ENCODE measurements around the gene GATB. TPM values are rescaled to one million over a fixed set of nuclear protein-coding genes. Genes with fewer than 3 reads are reported as not detected.

The GATB gene
- total RNA-seq, 1 donor from 2014 or later, result 17.9 TPM

DNA sequence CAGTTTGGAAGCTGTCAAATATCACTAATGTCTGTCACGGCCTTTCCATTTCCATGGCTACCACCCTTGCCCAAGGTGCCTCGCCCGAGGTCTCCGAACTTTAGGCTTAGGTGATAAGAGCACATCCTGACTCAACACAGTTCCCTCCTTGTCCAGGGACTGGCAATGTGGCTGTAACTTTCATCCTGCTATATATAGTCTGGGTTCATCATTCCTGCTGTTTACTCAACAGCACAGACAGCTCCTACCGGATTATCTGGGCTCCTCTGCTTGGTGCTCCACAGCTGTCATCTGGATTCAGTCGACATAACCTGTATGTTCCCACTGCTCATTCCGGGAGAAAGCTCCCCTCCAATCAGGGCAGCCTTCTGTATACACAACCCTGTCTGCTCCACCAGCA is 51.2 kb downstream of the GATB start:
- H3K36me3 Mint-ChIP-seq, result peaks cover 8% of the 10 kb centered on the region
- no peaks in the 10 kb centered on the region for H3K9me3 Mint-ChIP-seq
- Histone ChIP-seq H3K27ac (no peak overlapping the region), H3F3A (ENCODE audit: low read depth) (peaks cover 10% of the 10 kb centered on the region), H3K79me2 (ENCODE audit: low read depth) (no peaks in the 10 kb centered on the region), H3K4me2 (no peak overlapping the region), H3K4me3 (no peak overlapping the region), H3K4me1 (peaks cover 17% of the 10 kb centered on the region), H3K36me3 (no peaks in the 10 kb centered on the region), H3K27me3 (no peaks in the 10 kb centered on the region), H3K9ac (no peak overlapping the region), H4K20me1 (ENCODE audit: low read depth) (no peaks in the 10 kb centered on the region), H3K9me3 (ENCODE audit: low read depth) (no peaks in the 10 kb centered on the region), H2AFZ (replicated peaks) (no peak overlapping the region)
- no peak for DNase-seq (ENCODE audit: low spot score)
- H3K4me1 Mint-ChIP-seq, result no peaks in the 10 kb centered on the region
- no peak overlapping the region for H3K27ac Mint-ChIP-seq
- H3K4me3 Mint-ChIP-seq, result no peak overlapping the region
- H3K27me3 Mint-ChIP-seq (ENCODE audit: insufficient read depth, low read depth), result no peaks in the 10 kb centered on the region
- TF ChIP-seq, protein P1, sequence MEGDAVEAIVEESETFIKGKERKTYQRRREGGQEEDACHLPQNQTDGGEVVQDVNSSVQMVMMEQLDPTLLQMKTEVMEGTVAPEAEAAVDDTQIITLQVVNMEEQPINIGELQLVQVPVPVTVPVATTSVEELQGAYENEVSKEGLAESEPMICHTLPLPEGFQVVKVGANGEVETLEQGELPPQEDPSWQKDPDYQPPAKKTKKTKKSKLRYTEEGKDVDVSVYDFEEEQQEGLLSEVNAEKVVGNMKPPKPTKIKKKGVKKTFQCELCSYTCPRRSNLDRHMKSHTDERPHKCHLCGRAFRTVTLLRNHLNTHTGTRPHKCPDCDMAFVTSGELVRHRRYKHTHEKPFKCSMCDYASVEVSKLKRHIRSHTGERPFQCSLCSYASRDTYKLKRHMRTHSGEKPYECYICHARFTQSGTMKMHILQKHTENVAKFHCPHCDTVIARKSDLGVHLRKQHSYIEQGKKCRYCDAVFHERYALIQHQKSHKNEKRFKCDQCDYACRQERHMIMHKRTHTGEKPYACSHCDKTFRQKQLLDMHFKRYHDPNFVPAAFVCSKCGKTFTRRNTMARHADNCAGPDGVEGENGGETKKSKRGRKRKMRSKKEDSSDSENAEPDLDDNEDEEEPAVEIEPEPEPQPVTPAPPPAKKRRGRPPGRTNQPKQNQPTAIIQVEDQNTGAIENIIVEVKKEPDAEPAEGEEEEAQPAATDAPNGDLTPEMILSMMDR (IDR thresholded peaks at IDR 0.05), result no peak
- TF ChIP-seq EZH2phosphoT487 (IDR thresholded peaks at IDR 0.05) (no peak), EZH2 (IDR thresholded peaks at IDR 0.05) (no peak)

- H3K4me1 Mint-ChIP-seq, result no peaks in the 10 kb centered on the region
- Histone ChIP-seq H3K9me3 (ENCODE audit: low read depth) (no peaks in the 10 kb centered on the region), H3F3A (ENCODE audit: low read depth) (peaks cover 10% of the 10 kb centered on the region), H3K79me2 (ENCODE audit: low read depth) (no peaks in the 10 kb centered on the region), H3K4me1 (peaks cover 17% of the 10 kb centered on the region), H3K27ac (no peak overlapping the region), H4K20me1 (ENCODE audit: low read depth) (no peaks in the 10 kb centered on the region), H3K9ac (no peak overlapping the region), H2AFZ (replicated peaks) (no peak overlapping the region), H3K36me3 (no peaks in the 10 kb centered on the region), H3K4me3 (no peak overlapping the region), H3K27me3 (no peaks in the 10 kb centered on the region), H3K4me2 (no peak overlapping the region)
- no peak for DNase-seq (ENCODE audit: low spot score)
- H3K4me3 Mint-ChIP-seq, result no peak overlapping the region
- H3K9me3 Mint-ChIP-seq, result no peaks in the 10 kb centered on the region
- TF ChIP-seq EZH2 (IDR thresholded peaks at IDR 0.05) (no peak), EZH2phosphoT487 (IDR thresholded peaks at IDR 0.05) (no peak)
- TF ChIP-seq, protein P1 (IDR thresholded peaks at IDR 0.05), result no peak
- no peaks in the 10 kb centered on the region for H3K27me3 Mint-ChIP-seq (ENCODE audit: insufficient read depth, low read depth)
- H3K36me3 Mint-ChIP-seq, result peaks cover 8% of the 10 kb centered on the region
- H3K27ac Mint-ChIP-seq, result no peak overlapping the region
These were observed 51.7 kb downstream of the GATB start for GRCh38 chr4:151709071-151709470.

DNA sequence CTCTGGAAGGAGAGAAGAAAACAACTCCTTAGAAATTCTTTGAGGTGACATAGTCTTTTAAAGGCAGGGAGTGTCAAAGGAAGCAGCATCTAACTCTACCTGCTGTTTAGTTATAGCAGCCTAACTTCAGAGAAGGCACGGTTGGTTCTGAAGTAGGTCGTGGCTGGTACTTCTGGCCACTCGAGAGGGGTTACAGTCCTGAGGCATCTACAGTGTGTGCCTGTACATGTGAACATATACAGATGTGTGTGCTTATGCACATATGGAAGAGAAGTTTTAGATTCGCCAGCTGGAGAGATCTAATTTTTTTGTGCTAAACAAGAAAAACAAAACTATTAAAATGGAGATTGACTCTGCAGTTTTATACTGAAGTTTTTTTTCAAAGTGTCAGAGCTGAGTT is 52.7 kb downstream of the GATB start:
- peaks cover 17% of the 10 kb centered on the region for H3K4me1 ChIP-seq
- no peak overlapping the region for H3K4me2 ChIP-seq
- no peak overlapping the region for H3K4me3 ChIP-seq
- no peak overlapping the region for H3K4me3 Mint-ChIP-seq
- H3K9me3 ChIP-seq (ENCODE audit: low read depth), result no peaks in the 10 kb centered on the region
- H3K79me2 ChIP-seq (ENCODE audit: low read depth), result no peaks in the 10 kb centered on the region
- H3K9me3 Mint-ChIP-seq, result no peaks in the 10 kb centered on the region
- no peak for DNase-seq (ENCODE audit: low spot score)
- TF ChIP-seq EZH2phosphoT487 (IDR thresholded peaks at IDR 0.05), result no peak
- TF ChIP-seq, protein P1 (IDR thresholded peaks at IDR 0.05), result no peak
- no peak for TF ChIP-seq EZH2 (IDR thresholded peaks at IDR 0.05)
- no peak overlapping the region for H3K9ac ChIP-seq
- H3K36me3 ChIP-seq, result no peaks in the 10 kb centered on the region
- no peaks in the 10 kb centered on the region for H3K27me3 Mint-ChIP-seq (ENCODE audit: insufficient read depth, low read depth)
- no peaks in the 10 kb centered on the region for H3K4me1 Mint-ChIP-seq
- H3K27ac Mint-ChIP-seq, result no peak overlapping the region
- peaks cover 10% of the 10 kb centered on the region for H3F3A ChIP-seq (ENCODE audit: low read depth)
- H3K27ac ChIP-seq, result no peak overlapping the region
- H3K27me3 ChIP-seq, result no peaks in the 10 kb centered on the region
- no peak overlapping the region for H2AFZ ChIP-seq (replicated peaks)
- H3K36me3 Mint-ChIP-seq, result peaks cover 13% of the 10 kb centered on the region
- H4K20me1 ChIP-seq (ENCODE audit: low read depth), result no peaks in the 10 kb centered on the region
